ENCODE measurements around the gene KLHL29. TPM values are rescaled to one million over a fixed set of nuclear protein-coding genes. Genes with fewer than 3 reads are reported as not detected.

Gene KLHL29
- total RNA-seq, 1 experiment from 2014 or later = 16.7 TPM

DNA sequence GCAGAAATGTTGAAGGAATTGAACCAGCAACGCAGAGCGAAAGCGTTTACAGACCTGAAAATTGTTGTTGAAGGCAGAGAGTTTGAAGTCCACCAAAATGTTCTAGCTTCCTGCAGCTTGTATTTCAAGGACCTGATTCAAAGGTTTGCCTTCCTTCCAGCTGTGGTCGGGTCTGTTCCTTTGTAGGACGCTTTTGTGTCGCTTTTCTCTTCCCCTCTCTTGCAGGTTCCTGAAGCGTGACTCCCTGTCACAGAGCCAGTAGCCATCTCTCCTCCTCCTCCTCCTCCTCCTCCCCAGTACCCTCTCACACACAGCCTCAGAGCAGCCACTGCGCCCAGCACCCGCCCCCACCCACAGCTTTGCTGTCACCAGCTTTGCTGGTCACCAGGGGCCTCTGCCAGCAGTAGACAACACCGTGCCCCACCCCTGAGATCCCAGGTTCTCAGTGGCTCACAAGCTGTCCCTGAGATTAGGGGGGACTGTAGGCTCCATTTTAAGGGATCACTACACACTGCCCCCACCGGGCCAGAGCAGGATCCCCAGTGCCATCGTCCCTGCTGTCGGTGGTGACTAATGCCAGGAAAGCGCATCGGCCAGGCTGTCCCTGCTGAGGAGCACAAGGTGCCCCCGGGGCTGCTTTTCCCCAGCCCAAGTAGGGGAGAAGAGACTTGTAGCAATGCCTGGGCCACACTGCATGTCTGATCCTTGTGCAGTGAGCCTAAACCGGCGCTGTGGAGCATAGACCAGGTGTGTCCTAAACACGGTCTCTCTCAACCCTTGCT is 299.6 kb downstream of the KLHL29 start:
- Histone ChIP-seq H3K9ac (ENCODE audit: low read length) (no peak overlapping the region), H3K9me3 (ENCODE audit: control insufficient read depth in 1 of 2, insufficient read depth in 1 of 2, low read depth in 1 of 2, low read length in 2 of 2) (no peaks in the 10 kb centered on the region), H4K20me1 (ENCODE audit: insufficient read depth) (no peaks in the 10 kb centered on the region), H3K36me3 (ENCODE audit: control insufficient read depth in 1 of 2, insufficient read depth in 2 of 2, low read length in 2 of 2) (no peaks in the 10 kb centered on the region), H3K4me1 (ENCODE audit: control insufficient read depth in 1 of 2, insufficient read depth in 2 of 2, low read length in 2 of 2) (no peaks in the 10 kb centered on the region), H2AFZ (ENCODE audit: low read depth, low read length, poor library complexity, severe bottlenecking) (no peak overlapping the region), H3K79me2 (ENCODE audit: insufficient read depth, low read length) (no peaks in the 10 kb centered on the region), H3K4me2 (ENCODE audit: low read length) (no peak overlapping the region), H3K9me2 (ENCODE audit: insufficient read depth) (no peaks in the 10 kb centered on the region), H3K4me3 (replicated peaks in 1 of 2; ENCODE audit: low read depth in 1 of 2, low read length in 2 of 2) (no peak overlapping the region), H3K27me3 (ENCODE audit: insufficient read depth, low read length) (no peaks in the 10 kb centered on the region), H3K27ac (ENCODE audit: low read depth, low read length) (no peak overlapping the region)
- ChIA-PET POLR2A (no interaction called here), RAD21 (ENCODE audit: low non-redundant PET in 1 of 2, low total read pairs in 2 of 2, uncharacterized antibody in 2 of 2, unreplicated experiment in 2 of 2) (no interaction called here), CTCF (no interaction called here)
- DNase-seq (ENCODE audit: low read depth, low spot score) = no peak
- intact Hi-C loops (cut with micrococcal nuclease) = no loop called here
- no peak for ATAC-seq
- BruUV-seq (replicated peaks) = no TSS peak
- no peak for TF ChIP-seq ZNF274 (IDR thresholded peaks at IDR 0.05; ENCODE audit: low read depth, low read length)
- no peak for TF ChIP-seq SP1 (IDR thresholded peaks at IDR 0.05; ENCODE audit: low read depth)
- TF ChIP-seq CBX3 (IDR thresholded peaks at IDR 0.05; ENCODE audit: low read depth) = no peak
- TF ChIP-seq EZH2 (IDR thresholded peaks at IDR 0.05) = no peak
- TF ChIP-seq, protein P1, sequence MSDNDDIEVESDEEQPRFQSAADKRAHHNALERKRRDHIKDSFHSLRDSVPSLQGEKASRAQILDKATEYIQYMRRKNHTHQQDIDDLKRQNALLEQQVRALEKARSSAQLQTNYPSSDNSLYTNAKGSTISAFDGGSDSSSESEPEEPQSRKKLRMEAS (IDR thresholded peaks at IDR 0.05) = no peak
- no peak for TF ChIP-seq RAD21 (IDR thresholded peaks at IDR 0.05; ENCODE audit: low read depth)
- TF ChIP-seq, protein P2, sequence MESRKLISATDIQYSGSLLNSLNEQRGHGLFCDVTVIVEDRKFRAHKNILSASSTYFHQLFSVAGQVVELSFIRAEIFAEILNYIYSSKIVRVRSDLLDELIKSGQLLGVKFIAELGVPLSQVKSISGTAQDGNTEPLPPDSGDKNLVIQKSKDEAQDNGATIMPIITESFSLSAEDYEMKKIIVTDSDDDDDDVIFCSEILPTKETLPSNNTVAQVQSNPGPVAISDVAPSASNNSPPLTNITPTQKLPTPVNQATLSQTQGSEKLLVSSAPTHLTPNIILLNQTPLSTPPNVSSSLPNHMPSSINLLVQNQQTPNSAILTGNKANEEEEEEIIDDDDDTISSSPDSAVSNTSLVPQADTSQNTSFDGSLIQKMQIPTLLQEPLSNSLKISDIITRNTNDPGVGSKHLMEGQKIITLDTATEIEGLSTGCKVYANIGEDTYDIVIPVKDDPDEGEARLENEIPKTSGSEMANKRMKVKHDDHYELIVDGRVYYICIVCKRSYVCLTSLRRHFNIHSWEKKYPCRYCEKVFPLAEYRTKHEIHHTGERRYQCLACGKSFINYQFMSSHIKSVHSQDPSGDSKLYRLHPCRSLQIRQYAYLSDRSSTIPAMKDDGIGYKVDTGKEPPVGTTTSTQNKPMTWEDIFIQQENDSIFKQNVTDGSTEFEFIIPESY (IDR thresholded peaks at IDR 0.05; ENCODE audit: extremely low read depth, insufficient replicate concordance, low read length) = no peak
- no peak for TF ChIP-seq CEBPB (IDR thresholded peaks at IDR 0.05; ENCODE audit: low read depth)
- no peak for TF ChIP-seq SIN3A (IDR thresholded peaks at IDR 0.05; ENCODE audit: low read depth)
- no peak for TF ChIP-seq ZFX (IDR thresholded peaks at IDR 0.05)
- TF ChIP-seq TCF7L2 (IDR thresholded peaks at IDR 0.05; ENCODE audit: borderline replicate concordance, extremely low read depth, insufficient read depth, insufficient read length) = no peak
- TF ChIP-seq, protein P3, sequence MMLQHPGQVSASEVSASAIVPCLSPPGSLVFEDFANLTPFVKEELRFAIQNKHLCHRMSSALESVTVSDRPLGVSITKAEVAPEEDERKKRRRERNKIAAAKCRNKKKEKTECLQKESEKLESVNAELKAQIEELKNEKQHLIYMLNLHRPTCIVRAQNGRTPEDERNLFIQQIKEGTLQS (IDR thresholded peaks at IDR 0.05) = no peak
- TF ChIP-seq, protein P4, sequence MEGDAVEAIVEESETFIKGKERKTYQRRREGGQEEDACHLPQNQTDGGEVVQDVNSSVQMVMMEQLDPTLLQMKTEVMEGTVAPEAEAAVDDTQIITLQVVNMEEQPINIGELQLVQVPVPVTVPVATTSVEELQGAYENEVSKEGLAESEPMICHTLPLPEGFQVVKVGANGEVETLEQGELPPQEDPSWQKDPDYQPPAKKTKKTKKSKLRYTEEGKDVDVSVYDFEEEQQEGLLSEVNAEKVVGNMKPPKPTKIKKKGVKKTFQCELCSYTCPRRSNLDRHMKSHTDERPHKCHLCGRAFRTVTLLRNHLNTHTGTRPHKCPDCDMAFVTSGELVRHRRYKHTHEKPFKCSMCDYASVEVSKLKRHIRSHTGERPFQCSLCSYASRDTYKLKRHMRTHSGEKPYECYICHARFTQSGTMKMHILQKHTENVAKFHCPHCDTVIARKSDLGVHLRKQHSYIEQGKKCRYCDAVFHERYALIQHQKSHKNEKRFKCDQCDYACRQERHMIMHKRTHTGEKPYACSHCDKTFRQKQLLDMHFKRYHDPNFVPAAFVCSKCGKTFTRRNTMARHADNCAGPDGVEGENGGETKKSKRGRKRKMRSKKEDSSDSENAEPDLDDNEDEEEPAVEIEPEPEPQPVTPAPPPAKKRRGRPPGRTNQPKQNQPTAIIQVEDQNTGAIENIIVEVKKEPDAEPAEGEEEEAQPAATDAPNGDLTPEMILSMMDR (IDR thresholded peaks at IDR 0.05 in 2 of 3, conservative IDR thresholded peaks at IDR 0.05 in 1 of 3; ENCODE audit: borderline replicate concordance in 1 of 3, insufficient read depth in 1 of 3, low read depth in 2 of 3, low read length in 2 of 3) = no peak
- no peak for TF ChIP-seq YY1 (IDR thresholded peaks at IDR 0.05; ENCODE audit: extremely low read depth, insufficient replicate concordance, low read depth, low read length)
- no peak for TF ChIP-seq EGR1 (IDR thresholded peaks at IDR 0.05; ENCODE audit: low read depth)
